Neural cell (in vitro differentiated cells): ENCODE data around the gene ETV3. TPM values are rescaled to one million over a fixed set of nuclear protein-coding genes. Genes with fewer than 3 reads are reported as not detected.

Source experiments
- H2AFZ ChIP-seq: fragments of 200-600, 300-800 bp; sonication (generic), shearing (Covaris generic); 2 replicates; pipeline ENCODE4 v1.6.0; 2014; ENCODE audit warnings: low read depth, mild to moderate bottlenecking, antibody characterized with exemption, low read length, moderate library complexity
- H3F3A ChIP-seq: fragments of 200-600 bp; shearing (Covaris generic); 2 replicates; pipeline ENCODE4 v1.6.1; 2016; ENCODE audit warnings: mild to moderate bottlenecking, moderate library complexity, mixed read lengths, antibody characterized with exemption, low read length; ENCODE audit not compliant: insufficient read depth, poor library complexity, severe bottlenecking
- H3K27ac ChIP-seq: fragments of 200-600, 300-800 bp; sonication (generic), shearing (Covaris generic); 2 replicates; pipeline ENCODE4 v1.5.1; 2014; ENCODE audit warnings: mild to moderate bottlenecking, low read length, moderate library complexity
- H3K27me3 ChIP-seq: fragments of 300-800, 200-600 bp; sonication (generic), shearing (Covaris generic); 2 replicates; pipeline ENCODE4 v1.6.0; 2014; ENCODE audit warnings: mild to moderate bottlenecking, low read depth, low read length, moderate library complexity; ENCODE audit not compliant: insufficient read depth
- H3K36me3 ChIP-seq: fragments of 300-800, 200-600 bp; sonication (generic), shearing (Covaris generic); 2 replicates; pipeline ENCODE4 v1.5.1; 2014; ENCODE audit warnings: mild to moderate bottlenecking, antibody characterized with exemption, low read length, moderate library complexity; ENCODE audit not compliant: insufficient read depth
- H3K4me2 ChIP-seq: fragments of 300-800, 200-600 bp; sonication (generic), shearing (Covaris generic); 2 replicates; pipeline ENCODE4 v1.6.0; 2014; ENCODE audit warnings: mild to moderate bottlenecking, low read length
- H3K4me3 ChIP-seq: fragments of 300-800, 200-600 bp; sonication (generic), shearing (Covaris generic); 2 replicates; pipeline ENCODE4 v1.5.1; 2014; ENCODE audit warnings: mild to moderate bottlenecking, low read length, moderate library complexity
- H3K79me2 ChIP-seq: fragments of 200-600 bp; shearing (Covaris generic); replicated peaks from 2 replicates; pipeline ENCODE4 v1.6.0; 2014; ENCODE audit warnings: mild to moderate bottlenecking, low read length, moderate library complexity; ENCODE audit not compliant: insufficient read depth
- H3K9ac ChIP-seq: fragments of 300-800, 200-600 bp; sonication (generic), shearing (Covaris generic); 2 replicates; pipeline ENCODE4 v1.6.1; 2016; ENCODE audit warnings: mild to moderate bottlenecking, low read length, mixed read lengths
- H3K9me2 ChIP-seq: fragments of 200-600 bp; shearing (Covaris generic); 2 replicates; pipeline ENCODE4 v1.6.1; 2016; ENCODE audit warnings: mild to moderate bottlenecking, low read length, mixed read lengths; ENCODE audit not compliant: insufficient read depth
- H3K9me3 ChIP-seq: fragments of 200-600, 300-800 bp; sonication (generic), shearing (Covaris generic); 2 replicates; pipeline ENCODE4 v1.6.1; 2016; ENCODE audit warnings: mild to moderate bottlenecking, mixed run types, low read length, moderate library complexity, mixed read lengths
- H4K20me1 ChIP-seq: fragments of 200-600 bp; shearing (Covaris generic); 2 replicates; pipeline ENCODE4 v1.6.1; 2016; ENCODE audit warnings: mild to moderate bottlenecking, mixed run types; ENCODE audit not compliant: insufficient read depth
- EP300 ChIP-seq: fragments of 450-650 bp; conservative IDR thresholded peaks from 2 replicates; pipeline ENCODE4 v1.6.1; 2014; ENCODE audit warnings: antibody characterized with exemption, mild to moderate bottlenecking, moderate library complexity; ENCODE audit not compliant: poor library complexity, severe bottlenecking
- EZH2 ChIP-seq: fragments of 200-600, 300-800 bp; shearing (Covaris generic), sonication (generic); IDR thresholded peaks from 2 replicates; pipeline ENCODE4 v1.6.1; 2014; ENCODE audit warnings: antibody characterized with exemption, low read length, borderline replicate concordance, mild to moderate bottlenecking; ENCODE audit not compliant: insufficient read depth, poor library complexity, severe bottlenecking
- MXI1 ChIP-seq: fragments of 450-650 bp; conservative IDR thresholded peaks from 2 replicates; pipeline ENCODE4 v1.6.1; 2014; ENCODE audit warnings: antibody characterized with exemption, mild to moderate bottlenecking; ENCODE audit not compliant: poor library complexity, severe bottlenecking
- POLR2AphosphoS5 ChIP-seq: IDR thresholded peaks from 2 replicates; pipeline ENCODE4 v1.6.1; 2012
- RAD21 ChIP-seq: fragments of 450-650 bp; conservative IDR thresholded peaks from 2 replicates; pipeline ENCODE4 v1.6.1; 2014; ENCODE audit warnings: antibody characterized with exemption, mild to moderate bottlenecking, moderate library complexity
- SMC3 ChIP-seq: fragments of 450-650 bp; conservative IDR thresholded peaks from 2 replicates; pipeline ENCODE4 v1.6.1; 2014; ENCODE audit warnings: antibody characterized with exemption, mild to moderate bottlenecking, moderate library complexity; ENCODE audit not compliant: poor library complexity
- TAF1 ChIP-seq: IDR thresholded peaks from 2 replicates; pipeline ENCODE4 v1.6.1; 2012; ENCODE audit warnings: low read depth
- polyA plus RNA-seq: library from polyadenylated mRNA; depleted of rRNA; stranded (reverse); fragments of >200 nt; gene quantifications from 2 replicates; pipeline ENCODE4 v1.2.3, GENCODE V29; 2014
- TF ChIP-seq, protein P1 (sequence below): fragments of 450-650 bp; IDR thresholded peaks from 2 replicates; pipeline ENCODE4 v1.5.1; 2014; ENCODE audit warnings: antibody characterized with exemption, mild to moderate bottlenecking, moderate library complexity; ENCODE audit not compliant: poor library complexity, severe bottlenecking
- TF ChIP-seq, protein P2 (sequence below): IDR thresholded peaks from 2 replicates; pipeline ENCODE4 v1.6.1; 2012; ENCODE audit warnings: borderline replicate concordance

ETV3 gene
- polyA plus RNA-seq, 1 donor from 2014 or later, result 9.9 TPM

DNA sequence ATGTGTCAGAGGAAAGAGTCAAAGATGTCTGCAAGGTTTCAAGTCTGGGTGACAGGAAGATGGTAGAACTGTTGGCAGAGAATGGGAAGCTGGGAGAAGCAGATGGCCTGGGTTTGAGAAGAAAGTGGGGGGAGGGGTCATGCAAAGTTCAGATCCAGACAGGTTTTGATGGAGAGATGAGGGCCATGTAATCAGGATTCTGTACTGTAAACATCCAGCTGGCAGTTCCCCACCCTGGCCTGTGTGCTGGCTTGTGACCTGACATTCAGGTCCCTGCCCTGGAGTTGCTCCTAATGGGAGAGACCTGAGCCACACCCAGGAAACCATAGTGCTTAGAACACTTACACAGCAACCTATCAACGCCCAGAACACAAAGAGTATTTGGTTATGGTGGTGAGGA lies 15.6 kb upstream of the ETV3 start:
- Histone ChIP-seq H2AFZ (no peak overlapping the region), H3K79me2 (no peaks in the 10 kb centered on the region), H3K9ac (no peak overlapping the region), H3K4me2 (no peak overlapping the region), H3K4me3 (no peak overlapping the region), H3F3A (no peaks in the 10 kb centered on the region), H3K9me2 (no peaks in the 10 kb centered on the region), H3K36me3 (no peaks in the 10 kb centered on the region), H3K27ac (no peak overlapping the region), H3K27me3 (no peaks in the 10 kb centered on the region), H4K20me1 (no peaks in the 10 kb centered on the region), H3K9me3 (no peaks in the 10 kb centered on the region)
- TF ChIP-seq, protein P1, sequence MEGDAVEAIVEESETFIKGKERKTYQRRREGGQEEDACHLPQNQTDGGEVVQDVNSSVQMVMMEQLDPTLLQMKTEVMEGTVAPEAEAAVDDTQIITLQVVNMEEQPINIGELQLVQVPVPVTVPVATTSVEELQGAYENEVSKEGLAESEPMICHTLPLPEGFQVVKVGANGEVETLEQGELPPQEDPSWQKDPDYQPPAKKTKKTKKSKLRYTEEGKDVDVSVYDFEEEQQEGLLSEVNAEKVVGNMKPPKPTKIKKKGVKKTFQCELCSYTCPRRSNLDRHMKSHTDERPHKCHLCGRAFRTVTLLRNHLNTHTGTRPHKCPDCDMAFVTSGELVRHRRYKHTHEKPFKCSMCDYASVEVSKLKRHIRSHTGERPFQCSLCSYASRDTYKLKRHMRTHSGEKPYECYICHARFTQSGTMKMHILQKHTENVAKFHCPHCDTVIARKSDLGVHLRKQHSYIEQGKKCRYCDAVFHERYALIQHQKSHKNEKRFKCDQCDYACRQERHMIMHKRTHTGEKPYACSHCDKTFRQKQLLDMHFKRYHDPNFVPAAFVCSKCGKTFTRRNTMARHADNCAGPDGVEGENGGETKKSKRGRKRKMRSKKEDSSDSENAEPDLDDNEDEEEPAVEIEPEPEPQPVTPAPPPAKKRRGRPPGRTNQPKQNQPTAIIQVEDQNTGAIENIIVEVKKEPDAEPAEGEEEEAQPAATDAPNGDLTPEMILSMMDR, result no peak
- no peak for TF ChIP-seq POLR2AphosphoS5
- no peak for TF ChIP-seq RAD21

DNA sequence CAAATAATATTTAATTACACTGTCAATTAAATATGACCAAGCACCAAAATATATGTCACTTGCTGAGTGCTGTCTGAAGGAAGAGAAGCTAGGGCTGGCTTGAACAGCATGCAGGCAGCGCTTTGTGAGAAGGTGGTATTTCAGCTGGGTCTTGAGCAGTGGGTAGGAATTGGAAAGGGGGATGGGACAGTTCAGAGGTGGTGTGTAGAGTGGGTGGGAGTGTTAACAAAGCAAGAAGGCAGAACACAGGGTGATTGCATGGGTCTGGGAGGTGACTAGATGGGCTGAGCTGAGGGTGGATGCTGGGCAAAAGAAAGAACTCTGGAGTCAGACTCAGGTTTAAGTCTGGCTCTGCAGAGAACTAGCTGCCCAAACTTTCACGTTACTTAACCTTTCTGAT lies 14.3 kb upstream of the ETV3 start:
- Histone ChIP-seq H3K27me3 (no peaks in the 10 kb centered on the region), H3K27ac (no peak overlapping the region), H4K20me1 (no peaks in the 10 kb centered on the region), H3K36me3 (no peaks in the 10 kb centered on the region), H3F3A (no peaks in the 10 kb centered on the region), H3K79me2 (no peaks in the 10 kb centered on the region), H3K9ac (no peak overlapping the region), H3K9me3 (no peaks in the 10 kb centered on the region), H3K4me3 (no peak overlapping the region), H3K9me2 (no peaks in the 10 kb centered on the region), H3K4me2 (no peak overlapping the region), H2AFZ (no peak overlapping the region)
- TF ChIP-seq EP300 (no peak), RAD21 (no peak), TAF1 (no peak), SMC3 (no peak), POLR2AphosphoS5 (no peak), MXI1 (no peak), EZH2 (no peak)
- TF ChIP-seq, protein P1, result no peak
- TF ChIP-seq, protein P2, sequence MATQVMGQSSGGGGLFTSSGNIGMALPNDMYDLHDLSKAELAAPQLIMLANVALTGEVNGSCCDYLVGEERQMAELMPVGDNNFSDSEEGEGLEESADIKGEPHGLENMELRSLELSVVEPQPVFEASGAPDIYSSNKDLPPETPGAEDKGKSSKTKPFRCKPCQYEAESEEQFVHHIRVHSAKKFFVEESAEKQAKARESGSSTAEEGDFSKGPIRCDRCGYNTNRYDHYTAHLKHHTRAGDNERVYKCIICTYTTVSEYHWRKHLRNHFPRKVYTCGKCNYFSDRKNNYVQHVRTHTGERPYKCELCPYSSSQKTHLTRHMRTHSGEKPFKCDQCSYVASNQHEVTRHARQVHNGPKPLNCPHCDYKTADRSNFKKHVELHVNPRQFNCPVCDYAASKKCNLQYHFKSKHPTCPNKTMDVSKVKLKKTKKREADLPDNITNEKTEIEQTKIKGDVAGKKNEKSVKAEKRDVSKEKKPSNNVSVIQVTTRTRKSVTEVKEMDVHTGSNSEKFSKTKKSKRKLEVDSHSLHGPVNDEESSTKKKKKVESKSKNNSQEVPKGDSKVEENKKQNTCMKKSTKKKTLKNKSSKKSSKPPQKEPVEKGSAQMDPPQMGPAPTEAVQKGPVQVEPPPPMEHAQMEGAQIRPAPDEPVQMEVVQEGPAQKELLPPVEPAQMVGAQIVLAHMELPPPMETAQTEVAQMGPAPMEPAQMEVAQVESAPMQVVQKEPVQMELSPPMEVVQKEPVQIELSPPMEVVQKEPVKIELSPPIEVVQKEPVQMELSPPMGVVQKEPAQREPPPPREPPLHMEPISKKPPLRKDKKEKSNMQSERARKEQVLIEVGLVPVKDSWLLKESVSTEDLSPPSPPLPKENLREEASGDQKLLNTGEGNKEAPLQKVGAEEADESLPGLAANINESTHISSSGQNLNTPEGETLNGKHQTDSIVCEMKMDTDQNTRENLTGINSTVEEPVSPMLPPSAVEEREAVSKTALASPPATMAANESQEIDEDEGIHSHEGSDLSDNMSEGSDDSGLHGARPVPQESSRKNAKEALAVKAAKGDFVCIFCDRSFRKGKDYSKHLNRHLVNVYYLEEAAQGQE, result no peak
